WI38 (cell line): ENCODE measurements around the gene RBM7.

ENCODE experiments used
- H3K4me3 ChIP-seq: 2 replicates; pipeline ENCODE4 v1.5.1; 2011; ENCODE audit warnings: low read depth, mild to moderate bottlenecking, control low read depth, low read length
- TF ChIP-seq, protein P1 (sequence below): IDR thresholded peaks from 2 replicates; pipeline ENCODE4 v1.5.1; 2012; ENCODE audit warnings: low read depth, mild to moderate bottlenecking, control low read depth, low read length

RBM7 gene

DNA sequence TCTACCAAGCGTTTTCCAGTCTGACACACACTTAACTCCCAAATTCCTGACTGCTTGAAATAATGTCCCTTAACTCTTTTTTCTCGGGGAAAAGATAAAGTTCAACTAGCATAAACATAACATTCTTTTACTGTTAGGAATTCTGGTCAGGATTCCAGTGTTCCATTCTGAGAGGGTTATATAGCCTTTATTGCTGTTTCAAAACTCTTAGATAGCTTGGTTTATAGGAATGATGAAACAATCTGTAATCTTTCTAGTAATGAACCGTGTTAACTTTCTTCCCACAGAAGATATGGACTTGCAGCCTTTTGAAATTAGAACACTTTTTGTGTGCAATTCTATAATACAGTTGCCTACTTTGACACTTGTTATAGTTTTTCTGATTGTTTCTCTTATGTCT is 47.4 kb downstream of the RBM7 start:
- TF ChIP-seq, protein P1, sequence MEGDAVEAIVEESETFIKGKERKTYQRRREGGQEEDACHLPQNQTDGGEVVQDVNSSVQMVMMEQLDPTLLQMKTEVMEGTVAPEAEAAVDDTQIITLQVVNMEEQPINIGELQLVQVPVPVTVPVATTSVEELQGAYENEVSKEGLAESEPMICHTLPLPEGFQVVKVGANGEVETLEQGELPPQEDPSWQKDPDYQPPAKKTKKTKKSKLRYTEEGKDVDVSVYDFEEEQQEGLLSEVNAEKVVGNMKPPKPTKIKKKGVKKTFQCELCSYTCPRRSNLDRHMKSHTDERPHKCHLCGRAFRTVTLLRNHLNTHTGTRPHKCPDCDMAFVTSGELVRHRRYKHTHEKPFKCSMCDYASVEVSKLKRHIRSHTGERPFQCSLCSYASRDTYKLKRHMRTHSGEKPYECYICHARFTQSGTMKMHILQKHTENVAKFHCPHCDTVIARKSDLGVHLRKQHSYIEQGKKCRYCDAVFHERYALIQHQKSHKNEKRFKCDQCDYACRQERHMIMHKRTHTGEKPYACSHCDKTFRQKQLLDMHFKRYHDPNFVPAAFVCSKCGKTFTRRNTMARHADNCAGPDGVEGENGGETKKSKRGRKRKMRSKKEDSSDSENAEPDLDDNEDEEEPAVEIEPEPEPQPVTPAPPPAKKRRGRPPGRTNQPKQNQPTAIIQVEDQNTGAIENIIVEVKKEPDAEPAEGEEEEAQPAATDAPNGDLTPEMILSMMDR, result no peak
- no peak overlapping the region for H3K4me3 ChIP-seq

DNA sequence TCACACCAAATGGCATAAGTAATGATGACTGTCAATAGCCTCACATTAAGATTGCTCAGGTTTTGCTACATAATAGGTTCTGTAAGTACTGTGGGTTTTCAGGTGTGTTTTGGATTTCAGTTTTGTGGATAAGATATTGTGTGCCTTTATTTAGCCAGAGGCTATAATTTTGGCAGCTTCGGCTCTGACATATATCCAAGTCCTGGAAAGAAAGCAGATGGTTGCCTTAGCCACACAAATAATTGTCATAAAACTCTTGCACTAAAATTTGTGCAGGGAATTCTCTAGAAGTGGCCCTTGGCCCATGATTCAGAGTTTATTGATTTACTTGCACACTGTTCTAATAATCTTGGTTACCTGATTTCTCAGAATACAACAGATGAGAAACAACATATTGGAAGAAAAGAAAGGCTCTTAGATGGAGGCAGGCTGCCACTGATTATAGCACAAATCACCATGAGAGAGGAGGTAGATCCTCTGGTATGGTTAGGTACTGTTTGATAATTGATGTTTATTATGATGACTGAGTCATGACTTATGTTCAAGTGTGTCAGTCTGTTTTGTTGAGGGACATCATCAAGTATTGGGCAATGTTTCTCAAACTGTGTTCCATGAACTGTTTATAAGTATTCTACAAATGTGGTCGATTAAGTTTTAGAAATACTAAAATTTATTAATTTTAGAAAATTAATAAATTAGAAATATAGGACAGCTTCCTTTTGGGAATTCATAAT is 48.5 kb downstream of the RBM7 start:
- no peak overlapping the region for H3K4me3 ChIP-seq
- TF ChIP-seq, protein P1, result no peak

DNA sequence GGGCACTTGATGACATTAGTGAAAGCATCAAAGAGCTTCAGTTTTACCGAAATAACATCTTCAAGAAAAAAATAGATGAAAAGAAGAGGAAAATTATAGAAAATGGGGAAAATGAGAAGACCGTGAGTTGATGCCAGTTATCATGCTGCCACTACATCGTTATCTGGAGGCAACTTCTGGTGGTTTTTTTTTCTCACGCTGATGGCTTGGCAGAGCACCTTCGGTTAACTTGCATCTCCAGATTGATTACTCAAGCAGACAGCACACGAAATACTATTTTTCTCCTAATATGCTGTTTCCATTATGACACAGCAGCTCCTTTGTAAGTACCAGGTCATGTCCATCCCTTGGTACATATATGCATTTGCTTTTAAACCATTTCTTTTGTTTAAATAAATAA is 49.4 kb downstream of the RBM7 start:
- TF ChIP-seq, protein P1, result no peak
- no peak overlapping the region for H3K4me3 ChIP-seq

DNA sequence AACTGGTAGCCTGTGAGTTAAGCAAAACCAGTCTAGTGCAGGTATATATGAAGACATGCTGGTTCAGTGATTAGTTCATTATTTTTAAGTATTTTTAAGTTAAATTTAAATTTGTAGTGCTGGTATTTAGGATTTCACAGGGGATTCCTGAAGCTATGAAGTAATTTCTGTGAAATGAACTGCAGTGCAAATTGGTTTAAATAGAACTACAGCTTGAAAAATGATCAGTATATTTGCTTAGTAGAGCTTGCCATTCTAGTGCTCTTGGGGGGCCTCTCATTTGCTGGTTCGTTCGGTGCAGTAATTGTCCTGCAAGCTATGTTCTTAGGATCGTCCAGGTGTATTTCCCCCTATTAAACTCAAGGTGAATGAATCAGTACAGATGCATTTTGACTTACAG is 51.9 kb downstream of the RBM7 start:
- TF ChIP-seq, protein P1, result no peak
- H3K4me3 ChIP-seq, result no peak overlapping the region
